Ascending aorta (tissue), 2 donors: ENCODE measurements around the gene TNFAIP3. TPM values are rescaled to one million over a fixed set of nuclear protein-coding genes. Genes with fewer than 3 reads are reported as not detected.

Experiments
- DNase-seq, 2 donors: peaks; one replicate each; pipeline ENCODE4 v3.0.0-alpha.2; 2019; ENCODE audit warnings: low spot score in 2 of 2
- H3K27ac ChIP-seq, 2 donors: fragments of 200-600 bp; sonication (generic); one replicate each; pipeline ENCODE4 v1.5.1; 2016 to 2017; ENCODE audit warnings: mild to moderate bottlenecking in 1 of 2
- H3K27me3 ChIP-seq: fragments of 200-600 bp; sonication (generic); one replicate; pipeline ENCODE4 v1.5.1; 2017
- H3K36me3 ChIP-seq, 2 donors: fragments of 200-600 bp; sonication (generic); one replicate each; pipeline ENCODE4 v1.5.1; 2016
- H3K4me1 ChIP-seq, 2 donors: fragments of 200-600 bp; sonication (generic); one replicate each; pipeline ENCODE4 v1.5.1; 2016 to 2017; ENCODE audit warnings: mild to moderate bottlenecking in 1 of 2
- H3K4me3 ChIP-seq, 2 donors: fragments of 200-600 bp; sonication (generic); one replicate each; pipeline ENCODE4 v1.5.1; 2016 to 2017; ENCODE audit warnings: mild to moderate bottlenecking in 1 of 2
- H3K9me3 ChIP-seq, 2 donors: fragments of 200-600 bp; sonication (generic); one replicate each; pipeline ENCODE4 v1.5.1; 2016
- CTCF ChIP-seq, 3 experiments: fragments of 200-600 bp in 2 of 3; fragments of 450-650 bp in 1 of 3; sonication (generic) in 2 of 3; IDR thresholded peaks; one replicate each; pipeline ENCODE4 v1.5.1; 2016 to 2019; ENCODE audit warnings: antibody characterized with exemption in 3 of 3, mild to moderate bottlenecking in 1 of 3, moderate library complexity in 1 of 3
- intact Hi-C: fragments of 100-400 bp; cut with DNase I; formaldehyde crosslinking; loops from one replicate; pipeline ENCODE4 v1.15.1; 2023
- total RNA-seq: library from RNA; depleted of rRNA; stranded (reverse); fragments of >200 nt; gene quantifications from one replicate; pipeline ENCODE4 v1.1.0, GENCODE V29; 2016

TNFAIP3 gene
- total RNA-seq, 1 donor from 2014 or later: 24.5 TPM

GRCh38 chr6:137870308-137870644 lies 3.2 kb downstream of the TNFAIP3 start:
- peaks cover 6% of the 10 kb centered on the region in 2 donors for H3K36me3 ChIP-seq
- intact Hi-C loops: no loop called here
- H3K9me3 ChIP-seq: no peaks in the 10 kb centered on the region
- no peaks in the 10 kb centered on the region for H3K27me3 ChIP-seq
- DNase-seq: no peak
- no peak overlapping the region for H3K27ac ChIP-seq
- peaks cover 0 to 23% of the 10 kb centered on the region in 2 donors for H3K4me1 ChIP-seq
- TF ChIP-seq CTCF (IDR thresholded peaks at IDR 0.05): no peak
- peak overlapping the region; percentile 7 to 32 for H3K4me3 ChIP-seq

GRCh38 chr6:137870744-137871247 lies 3.7 kb downstream of the TNFAIP3 start:
- Histone ChIP-seq H3K27me3 (no peaks in the 10 kb centered on the region), H3K27ac (no peak overlapping the region), H3K4me1 (peaks cover 0 to 23% of the 10 kb centered on the region in 2 donors), H3K4me3 (peak overlapping the region; percentile 7 to 32), H3K36me3 (peaks cover 9 to 11% of the 10 kb centered on the region in 2 donors), H3K9me3 (no peaks in the 10 kb centered on the region)
- intact Hi-C loops: no loop called here
- TF ChIP-seq CTCF (IDR thresholded peaks at IDR 0.05): no peak
- no peak for DNase-seq

- Histone ChIP-seq H3K9me3 (no peaks in the 10 kb centered on the region), H3K36me3 (peaks cover 13 to 16% of the 10 kb centered on the region in 2 donors), H3K4me1 (peaks cover 0 to 20% of the 10 kb centered on the region in 2 donors), H3K27me3 (no peaks in the 10 kb centered on the region), H3K4me3 (peak overlapping the region in 1 of 2 donors; percentile 32), H3K27ac (no peak overlapping the region)
- no peak for TF ChIP-seq CTCF (IDR thresholded peaks at IDR 0.05)
- intact Hi-C loops: no loop called here
- no peak for DNase-seq
These were observed 4.2 kb downstream of the TNFAIP3 start for GRCh38 chr6:137871291-137871690.

GRCh38 chr6:137871831-137872454 lies 4.9 kb downstream of the TNFAIP3 start:
- Histone ChIP-seq H3K27me3 (no peaks in the 10 kb centered on the region), H3K9me3 (no peaks in the 10 kb centered on the region), H3K4me1 (peaks cover 0 to 18% of the 10 kb centered on the region in 2 donors), H3K36me3 (peaks cover 19 to 23% of the 10 kb centered on the region in 2 donors), H3K27ac (no peak overlapping the region), H3K4me3 (peak overlapping the region in 1 of 2 donors; percentile 32)
- intact Hi-C loops: no loop called here
- no peak for DNase-seq
- TF ChIP-seq CTCF (IDR thresholded peaks at IDR 0.05): no peak

GRCh38 chr6:137872581-137873115 lies 5.6 kb downstream of the TNFAIP3 start:
- peaks cover 0 to 18% of the 10 kb centered on the region in 2 donors for H3K4me1 ChIP-seq

More at GRCh38 chr6:137872581-137873115, 5.6 kb downstream of the TNFAIP3 start:
- H3K36me3 ChIP-seq: peaks cover 26 to 30% of the 10 kb centered on the region in 2 donors
- intact Hi-C loops: no loop called here
- H3K9me3 ChIP-seq: no peaks in the 10 kb centered on the region
- H3K4me3 ChIP-seq: peak overlapping the region in 1 of 2 donors; percentile 50
- no peaks in the 10 kb centered on the region for H3K27me3 ChIP-seq
- no peak for TF ChIP-seq CTCF (IDR thresholded peaks at IDR 0.05)
- peak overlapping the region in 1 of 2 donors; percentile 4 for H3K27ac ChIP-seq
- DNase-seq: no peak
